Activated B cell treated with CpG ODN at 0.5 μM for 24 hours (primary cell): Measurements from ENCODE around the gene PDIA5. TPM values are rescaled to one million over a fixed set of nuclear protein-coding genes. Genes with fewer than 3 reads are reported as not detected.

Experiments used
- ATAC-seq: fragments of 200-7000 bp; cut with Tn5 transposase; one replicate; pipeline ENCODE4 v1.10.0; 2021; ENCODE audit warnings: low read depth, mild to moderate bottlenecking, moderate library complexity
- CTCF ChIA-PET: fragments of 350-600 bp; sonication (Branson Sonifier 250); formaldehyde crosslinking; loops from one replicate; lab custom pipeline; 2021; ENCODE audit warnings: antibody characterized with exemption; lab: Charles Lee
- POLR2A ChIA-PET: fragments of 350-600 bp; sonication (Branson Sonifier 250); formaldehyde crosslinking; loops from one replicate; lab custom pipeline; 2021; ENCODE audit warnings: antibody characterized with exemption; lab: Charles Lee
- DNase-seq: peaks from one replicate; pipeline ENCODE4 v3.0.0; 2022
- H3K27ac Mint-ChIP-seq: one replicate; pipeline ENCODE4 v1.8.0; 2020; ENCODE audit warnings: mixed read lengths
- H3K27me3 Mint-ChIP-seq: one replicate; pipeline ENCODE4 v1.8.0; 2021; ENCODE audit warnings: mixed read lengths
- H3K36me3 Mint-ChIP-seq: one replicate; pipeline ENCODE4 v1.8.0; 2021; ENCODE audit warnings: low read depth, mixed read lengths
- H3K4me1 Mint-ChIP-seq: one replicate; pipeline ENCODE4 v1.8.0; 2021; ENCODE audit warnings: mixed read lengths
- H3K4me3 Mint-ChIP-seq: one replicate; pipeline ENCODE4 v1.8.0; 2020; ENCODE audit warnings: mild to moderate bottlenecking, mixed read lengths
- H3K9me3 Mint-ChIP-seq: one replicate; pipeline ENCODE4 v1.8.0; 2020; ENCODE audit warnings: mixed read lengths
- CTCF ChIP-seq: fragments of 200-600 bp; IDR thresholded peaks from one replicate; pipeline ENCODE4 v1.8.0; 2022; ENCODE audit warnings: antibody characterized with exemption, mild to moderate bottlenecking
- intact Hi-C: fragments of 100-400 bp; cut with micrococcal nuclease; formaldehyde crosslinking; loops from one replicate; pipeline ENCODE4 v1.15.1; 2024
- total RNA-seq: library from RNA; stranded (reverse); gene quantifications from 2 replicates; pipeline ENCODE4 v1.2.3, GENCODE V29; 2022

The PDIA5 gene
- total RNA-seq, 1 donor from 2014 or later = 8.5 TPM

- Mint-ChIP-seq H3K27ac (no peak overlapping the region), H3K36me3 (peaks cover 9% of the 10 kb centered on the region), H3K9me3 (no peaks in the 10 kb centered on the region), H3K4me1 (no peaks in the 10 kb centered on the region), H3K27me3 (no peaks in the 10 kb centered on the region), H3K4me3 (no peak overlapping the region)
- DNase-seq = no peak
- CTCF ChIA-PET = no interaction called here
- intact Hi-C loops = no loop called here
- ATAC-seq = no peak
- TF ChIP-seq CTCF = no peak
- POLR2A ChIA-PET = no interaction called here
Measured at GRCh38 chr3:123137001-123137400, 70.2 kb downstream of the PDIA5 start.

- no peak for ATAC-seq
- Mint-ChIP-seq H3K36me3 (peaks cover 6% of the 10 kb centered on the region), H3K27me3 (no peaks in the 10 kb centered on the region), H3K27ac (no peak overlapping the region), H3K4me1 (no peaks in the 10 kb centered on the region), H3K4me3 (no peak overlapping the region), H3K9me3 (no peaks in the 10 kb centered on the region)
- ChIA-PET CTCF (no interaction called here), POLR2A (no interaction called here)
- no peak for TF ChIP-seq CTCF
- intact Hi-C loops = no loop called here
- no peak for DNase-seq
Measured at GRCh38 chr3:123138839-123139444, 72.1 kb downstream of the PDIA5 start.

GRCh38 chr3:123139522-123139921 lies 72.7 kb downstream of the PDIA5 start:
- no peaks in the 10 kb centered on the region for H3K27me3 Mint-ChIP-seq
- CTCF ChIA-PET = no interaction called here

GRCh38 chr3:123140550-123140949 lies 73.7 kb downstream of the PDIA5 start:
- no peaks in the 10 kb centered on the region for H3K9me3 Mint-ChIP-seq
- intact Hi-C loops = no loop called here
- H3K36me3 Mint-ChIP-seq = peaks cover 8% of the 10 kb centered on the region
- DNase-seq (no peak), ATAC-seq (no peak)
- no peak for TF ChIP-seq CTCF
- no peaks in the 10 kb centered on the region for H3K4me1 Mint-ChIP-seq
- CTCF ChIA-PET = no interaction called here
- POLR2A ChIA-PET = no interaction called here
- no peak overlapping the region for H3K4me3 Mint-ChIP-seq
- no peak overlapping the region for H3K27ac Mint-ChIP-seq
- H3K27me3 Mint-ChIP-seq = no peaks in the 10 kb centered on the region

More at GRCh38 chr3:123139522-123139921, 72.7 kb downstream of the PDIA5 start:
- DNase-seq (no peak), ATAC-seq (no peak)
- POLR2A ChIA-PET = no interaction called here
- H3K4me1 Mint-ChIP-seq = no peaks in the 10 kb centered on the region
- no peak overlapping the region for H3K4me3 Mint-ChIP-seq
- H3K27ac Mint-ChIP-seq = no peak overlapping the region
- TF ChIP-seq CTCF = no peak
- intact Hi-C loops = no loop called here
- H3K9me3 Mint-ChIP-seq = no peaks in the 10 kb centered on the region
- peaks cover 5% of the 10 kb centered on the region for H3K36me3 Mint-ChIP-seq

GRCh38 chr3:123141276-123141675 lies 74.5 kb downstream of the PDIA5 start:
- intact Hi-C loops = no loop called here
- Mint-ChIP-seq H3K4me3 (no peak overlapping the region), H3K4me1 (no peaks in the 10 kb centered on the region), H3K27me3 (no peaks in the 10 kb centered on the region), H3K27ac (no peak overlapping the region), H3K36me3 (peaks cover 15% of the 10 kb centered on the region), H3K9me3 (no peaks in the 10 kb centered on the region)
- DNase-seq (no peak), ATAC-seq (no peak)
- TF ChIP-seq CTCF = no peak
- POLR2A ChIA-PET = no interaction called here
- CTCF ChIA-PET = no interaction called here
